GM23338 (cell line): ENCODE data around the gene CDC42BPA. TPM values are rescaled to one million over a fixed set of nuclear protein-coding genes. Genes with fewer than 3 reads are reported as not detected.

Experiments
- ATAC-seq: fragments of 200-7000 bp; cut with Tn5 transposase; 3 replicates; pipeline ENCODE4 v1.9.1; 2020
- DNase-seq: peaks from one replicate; pipeline ENCODE4 v3.0.0-alpha.2; 2015; ENCODE audit warnings: low spot score
- H2AFZ ChIP-seq: fragments of 200-600 bp; sonication (generic); 2 replicates; pipeline ENCODE4 v1.8.0; 2016; ENCODE audit warnings: antibody characterized with exemption, mild to moderate bottlenecking, moderate library complexity
- H3F3A ChIP-seq: fragments of 200-600 bp; sonication (generic); replicated peaks from 2 replicates; pipeline ENCODE4 v1.8.0; 2017; ENCODE audit warnings: antibody characterized with exemption, mixed run types, low read depth
- H3K27ac ChIP-seq: fragments of 200-600 bp; sonication (generic); 2 replicates; pipeline ENCODE4 v1.6.1; 2016; ENCODE audit warnings: low read depth
- H3K27me3 ChIP-seq: fragments of 200-600 bp; sonication (generic); 2 replicates; pipeline ENCODE4 v1.8.0; 2016; ENCODE audit warnings: mild to moderate bottlenecking, mixed run types, moderate library complexity; ENCODE audit not compliant: insufficient read depth
- H3K36me3 ChIP-seq: fragments of 200-600 bp; sonication (generic); 2 replicates; pipeline ENCODE4 v1.8.0; 2016; ENCODE audit warnings: mild to moderate bottlenecking; ENCODE audit not compliant: insufficient read depth
- H3K4me1 ChIP-seq: fragments of 200-600 bp; sonication (generic); 2 replicates; pipeline ENCODE4 v1.8.0; 2016; ENCODE audit warnings: mild to moderate bottlenecking, moderate library complexity; ENCODE audit not compliant: insufficient read depth
- H3K4me2 ChIP-seq: fragments of 200-600 bp; sonication (generic); 2 replicates; pipeline ENCODE4 v1.7.1; 2017; ENCODE audit warnings: mixed run types
- H3K4me3 ChIP-seq: fragments of 200-600 bp; sonication (generic); 2 replicates; pipeline ENCODE4 v1.6.1; 2016; ENCODE audit warnings: mixed run types
- H3K79me2 ChIP-seq: fragments of 200-600 bp; sonication (generic); replicated peaks from 2 replicates; pipeline ENCODE4 v1.8.0; 2017; ENCODE audit warnings: mild to moderate bottlenecking; ENCODE audit not compliant: insufficient read depth
- H3K9me2 ChIP-seq: fragments of 200-600 bp; sonication (generic); 2 replicates; pipeline ENCODE4 v1.8.0; 2017; ENCODE audit not compliant: insufficient read depth
- H4K20me1 ChIP-seq: fragments of 200-600 bp; sonication (generic); replicated peaks from 2 replicates; pipeline ENCODE4 v1.8.0; 2017; ENCODE audit warnings: mild to moderate bottlenecking; ENCODE audit not compliant: insufficient read depth
- H3K27ac Mint-ChIP-seq: 2 replicates; pipeline ENCODE4 v1.8.0; 2020; ENCODE audit warnings: inconsistent platforms, mild to moderate bottlenecking, moderate library complexity, mixed read lengths
- H3K27me3 Mint-ChIP-seq: 3 replicates; pipeline ENCODE4 v1.8.0; 2022; ENCODE audit warnings: low read depth, mild to moderate bottlenecking, moderate library complexity, mixed read lengths, inconsistent platforms; ENCODE audit not compliant: insufficient read depth, poor library complexity
- H3K36me3 Mint-ChIP-seq: 3 replicates; pipeline ENCODE4 v1.8.0; 2021; ENCODE audit warnings: low read depth, mild to moderate bottlenecking, inconsistent platforms, moderate library complexity, mixed read lengths
- H3K4me1 Mint-ChIP-seq: 3 replicates; pipeline ENCODE4 v1.8.0; 2020; ENCODE audit warnings: mild to moderate bottlenecking, inconsistent platforms, mixed read lengths
- H3K4me3 Mint-ChIP-seq: 3 replicates; pipeline ENCODE4 v1.8.0; 2021; ENCODE audit warnings: moderate library complexity, mild to moderate bottlenecking, inconsistent platforms, mixed read lengths
- H3K9me3 Mint-ChIP-seq: 3 replicates; pipeline ENCODE4 v1.8.0; 2020; ENCODE audit warnings: moderate library complexity, mild to moderate bottlenecking, inconsistent platforms, mixed read lengths
- EZH2phosphoT487 ChIP-seq: fragments of 200-600 bp; sonication (generic); IDR thresholded peaks from one replicate; pipeline ENCODE4 v1.8.1; 2018; ENCODE audit warnings: antibody characterized with exemption; ENCODE audit not compliant: unreplicated experiment
- JUNB ChIP-seq: IDR thresholded peaks from one replicate; pipeline ENCODE4 v1.6.1; 2016; ENCODE audit warnings: antibody characterized with exemption; ENCODE audit not compliant: unreplicated experiment
- NANOG ChIP-seq: IDR thresholded peaks from 2 replicates; pipeline ENCODE4 v1.6.1; 2016; ENCODE audit warnings: antibody characterized with exemption, borderline replicate concordance
- STAT1 ChIP-seq: IDR thresholded peaks from one replicate; pipeline ENCODE4 v1.6.1; 2016; ENCODE audit warnings: antibody characterized with exemption; ENCODE audit not compliant: unreplicated experiment
- ZNF114 ChIP-seq: fragments of 250-450 bp; sonication (Bioruptor Pico); IDR thresholded peaks from 2 replicates; pipeline ENCODE4 v1.5.0; 2020; ENCODE audit warnings: mild to moderate bottlenecking, moderate library complexity
- ZNF331 ChIP-seq: fragments of 250-450 bp; sonication (Bioruptor Pico); IDR thresholded peaks from 2 replicates; pipeline ENCODE4 v1.5.0; 2020; ENCODE audit warnings: low read depth, mild to moderate bottlenecking, moderate library complexity
- polyA plus RNA-seq: library from polyadenylated mRNA; unstranded; fragments of >200 nt; fragmentation: Nextera tagmentation; extraction: Ambion mirVana; gene quantifications from 2 replicates; pipeline ENCODE4 v1.2.1, GENCODE V29; 2016
- total RNA-seq: library from RNA; depleted of rRNA; stranded (reverse); fragments of >200 nt; shearing (Covaris generic); gene quantifications from 2 replicates; pipeline ENCODE4 v1.2.3, GENCODE V29; 2014
- TF ChIP-seq, protein P1 (sequence below): IDR thresholded peaks from 2 replicates; pipeline ENCODE4 v1.6.1; 2016; ENCODE audit warnings: antibody characterized with exemption
- TF ChIP-seq, protein P2 (sequence below): fragments of 250-450 bp; sonication (Bioruptor Pico); IDR thresholded peaks from 2 replicates; pipeline ENCODE4 v1.5.0; 2020; ENCODE audit warnings: mild to moderate bottlenecking, moderate library complexity
- TF ChIP-seq, protein P3 (sequence below), 2 experiments: fragments of 200-600 bp in 1 of 2; sonication (generic) in 1 of 2; conservative IDR thresholded peaks; 2 replicates each; pipeline versions ENCODE4 v1.5.1 to v1.6.1; 2016 to 2017; ENCODE audit warnings: antibody characterized with exemption in 2 of 2, low read depth in 2 of 2, mild to moderate bottlenecking in 2 of 2, moderate library complexity in 1 of 2

The CDC42BPA gene
- total and polyA plus RNA-seq, 2 experiments from 2014 or later, result 17.7 to 40.1 TPM

- Histone ChIP-seq H4K20me1 (no peaks in the 10 kb centered on the region; the same call in 1 of the 2 replicates), H3K79me2 (peaks cover 50% of the 10 kb centered on the region), H3K36me3 (no peaks in the 10 kb centered on the region), H3K4me3 (no peak overlapping the region), H3K4me2 (no peak overlapping the region), H3K27me3 (no peaks in the 10 kb centered on the region), H3K4me1 (no peaks in the 10 kb centered on the region), H3K27ac (no peak overlapping the region), H2AFZ (no peak overlapping the region), H3F3A (no peaks in the 10 kb centered on the region), H3K9me2 (no peaks in the 10 kb centered on the region)
- TF ChIP-seq, protein P1, sequence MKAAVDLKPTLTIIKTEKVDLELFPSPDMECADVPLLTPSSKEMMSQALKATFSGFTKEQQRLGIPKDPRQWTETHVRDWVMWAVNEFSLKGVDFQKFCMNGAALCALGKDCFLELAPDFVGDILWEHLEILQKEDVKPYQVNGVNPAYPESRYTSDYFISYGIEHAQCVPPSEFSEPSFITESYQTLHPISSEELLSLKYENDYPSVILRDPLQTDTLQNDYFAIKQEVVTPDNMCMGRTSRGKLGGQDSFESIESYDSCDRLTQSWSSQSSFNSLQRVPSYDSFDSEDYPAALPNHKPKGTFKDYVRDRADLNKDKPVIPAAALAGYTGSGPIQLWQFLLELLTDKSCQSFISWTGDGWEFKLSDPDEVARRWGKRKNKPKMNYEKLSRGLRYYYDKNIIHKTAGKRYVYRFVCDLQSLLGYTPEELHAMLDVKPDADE, result no peak
- TF ChIP-seq STAT1 (no peak), JUNB (no peak)
- TF ChIP-seq, protein P2, sequence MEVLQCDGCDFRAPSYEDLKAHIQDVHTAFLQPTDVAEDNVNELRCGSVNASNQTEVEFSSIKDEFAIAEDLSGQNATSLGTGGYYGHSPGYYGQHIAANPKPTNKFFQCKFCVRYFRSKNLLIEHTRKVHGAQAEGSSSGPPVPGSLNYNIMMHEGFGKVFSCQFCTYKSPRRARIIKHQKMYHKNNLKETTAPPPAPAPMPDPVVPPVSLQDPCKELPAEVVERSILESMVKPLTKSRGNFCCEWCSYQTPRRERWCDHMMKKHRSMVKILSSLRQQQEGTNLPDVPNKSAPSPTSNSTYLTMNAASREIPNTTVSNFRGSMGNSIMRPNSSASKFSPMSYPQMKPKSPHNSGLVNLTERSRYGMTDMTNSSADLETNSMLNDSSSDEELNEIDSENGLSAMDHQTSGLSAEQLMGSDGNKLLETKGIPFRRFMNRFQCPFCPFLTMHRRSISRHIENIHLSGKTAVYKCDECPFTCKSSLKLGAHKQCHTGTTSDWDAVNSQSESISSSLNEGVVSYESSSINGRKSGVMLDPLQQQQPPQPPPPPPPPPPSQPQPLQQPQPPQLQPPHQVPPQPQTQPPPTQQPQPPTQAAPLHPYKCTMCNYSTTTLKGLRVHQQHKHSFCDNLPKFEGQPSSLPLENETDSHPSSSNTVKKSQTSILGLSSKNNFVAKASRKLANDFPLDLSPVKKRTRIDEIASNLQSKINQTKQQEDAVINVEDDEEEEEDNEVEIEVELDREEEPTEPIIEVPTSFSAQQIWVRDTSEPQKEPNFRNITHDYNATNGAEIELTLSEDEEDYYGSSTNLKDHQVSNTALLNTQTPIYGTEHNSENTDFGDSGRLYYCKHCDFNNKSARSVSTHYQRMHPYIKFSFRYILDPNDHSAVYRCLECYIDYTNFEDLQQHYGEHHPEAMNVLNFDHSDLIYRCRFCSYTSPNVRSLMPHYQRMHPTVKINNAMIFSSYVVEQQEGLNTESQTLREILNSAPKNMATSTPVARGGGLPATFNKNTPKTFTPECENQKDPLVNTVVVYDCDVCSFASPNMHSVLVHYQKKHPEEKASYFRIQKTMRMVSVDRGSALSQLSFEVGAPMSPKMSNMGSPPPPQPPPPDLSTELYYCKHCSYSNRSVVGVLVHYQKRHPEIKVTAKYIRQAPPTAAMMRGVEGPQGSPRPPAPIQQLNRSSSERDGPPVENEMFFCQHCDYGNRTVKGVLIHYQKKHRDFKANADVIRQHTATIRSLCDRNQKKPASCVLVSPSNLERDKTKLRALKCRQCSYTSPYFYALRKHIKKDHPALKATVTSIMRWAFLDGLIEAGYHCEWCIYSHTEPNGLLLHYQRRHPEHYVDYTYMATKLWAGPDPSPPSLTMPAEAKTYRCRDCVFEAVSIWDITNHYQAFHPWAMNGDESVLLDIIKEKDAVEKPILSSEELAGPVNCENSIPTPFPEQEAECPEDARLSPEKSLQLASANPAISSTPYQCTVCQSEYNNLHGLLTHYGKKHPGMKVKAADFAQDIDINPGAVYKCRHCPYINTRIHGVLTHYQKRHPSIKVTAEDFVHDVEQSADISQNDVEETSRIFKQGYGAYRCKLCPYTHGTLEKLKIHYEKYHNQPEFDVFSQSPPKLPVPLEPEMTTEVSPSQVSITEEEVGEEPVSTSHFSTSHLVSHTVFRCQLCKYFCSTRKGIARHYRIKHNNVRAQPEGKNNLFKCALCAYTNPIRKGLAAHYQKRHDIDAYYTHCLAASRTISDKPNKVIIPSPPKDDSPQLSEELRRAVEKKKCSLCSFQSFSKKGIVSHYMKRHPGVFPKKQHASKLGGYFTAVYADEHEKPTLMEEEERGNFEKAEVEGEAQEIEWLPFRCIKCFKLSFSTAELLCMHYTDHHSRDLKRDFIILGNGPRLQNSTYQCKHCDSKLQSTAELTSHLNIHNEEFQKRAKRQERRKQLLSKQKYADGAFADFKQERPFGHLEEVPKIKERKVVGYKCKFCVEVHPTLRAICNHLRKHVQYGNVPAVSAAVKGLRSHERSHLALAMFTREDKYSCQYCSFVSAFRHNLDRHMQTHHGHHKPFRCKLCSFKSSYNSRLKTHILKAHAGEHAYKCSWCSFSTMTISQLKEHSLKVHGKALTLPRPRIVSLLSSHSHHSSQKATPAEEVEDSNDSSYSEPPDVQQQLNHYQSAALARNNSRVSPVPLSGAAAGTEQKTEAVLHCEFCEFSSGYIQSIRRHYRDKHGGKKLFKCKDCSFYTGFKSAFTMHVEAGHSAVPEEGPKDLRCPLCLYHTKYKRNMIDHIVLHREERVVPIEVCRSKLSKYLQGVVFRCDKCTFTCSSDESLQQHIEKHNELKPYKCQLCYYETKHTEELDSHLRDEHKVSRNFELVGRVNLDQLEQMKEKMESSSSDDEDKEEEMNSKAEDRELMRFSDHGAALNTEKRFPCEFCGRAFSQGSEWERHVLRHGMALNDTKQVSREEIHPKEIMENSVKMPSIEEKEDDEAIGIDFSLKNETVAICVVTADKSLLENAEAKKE (CRISPR knock-in tag), result no peak
- DNase-seq, result no peak
- ATAC-seq, result peak; percentile 42; the same call in 2 of the 3 replicates
- H3K9me3 Mint-ChIP-seq, result peaks cover 35% of the 10 kb centered on the region
- H3K27me3 Mint-ChIP-seq, result peaks cover 9% of the 10 kb centered on the region
- peaks cover 16% of the 10 kb centered on the region for H3K4me1 Mint-ChIP-seq
- peaks cover 38% of the 10 kb centered on the region for H3K36me3 Mint-ChIP-seq
- no peak overlapping the region for H3K27ac Mint-ChIP-seq
- H3K4me3 Mint-ChIP-seq, result no peak overlapping the region
Measured at GRCh38 chr1:226953175-226953800, 365.0 kb downstream of the CDC42BPA start.

- ATAC-seq, result no peak
- Histone ChIP-seq H3K9me2 (no peaks in the 10 kb centered on the region), H3K79me2 (peaks cover 61% of the 10 kb centered on the region), H3K4me2 (no peak overlapping the region), H2AFZ (no peak overlapping the region), H3K27ac (no peak overlapping the region), H3K4me3 (no peak overlapping the region), H3K4me1 (no peaks in the 10 kb centered on the region), H4K20me1 (peaks cover 3% of the 10 kb centered on the region; the same call in 1 of the 2 replicates), H3K27me3 (no peaks in the 10 kb centered on the region), H3K36me3 (no peaks in the 10 kb centered on the region), H3F3A (no peaks in the 10 kb centered on the region)
- DNase-seq, result no peak
- Mint-ChIP-seq H3K27ac (no peak overlapping the region), H3K36me3 (peaks cover 31% of the 10 kb centered on the region), H3K9me3 (peaks cover 29% of the 10 kb centered on the region), H3K27me3 (peaks cover 9% of the 10 kb centered on the region), H3K4me3 (no peak overlapping the region), H3K4me1 (peaks cover 16% of the 10 kb centered on the region)
- TF ChIP-seq NANOG, result no peak
- no peak for TF ChIP-seq ZNF114 (CRISPR knock-in tag)
- TF ChIP-seq EZH2phosphoT487, result no peak
- TF ChIP-seq, protein P3, sequence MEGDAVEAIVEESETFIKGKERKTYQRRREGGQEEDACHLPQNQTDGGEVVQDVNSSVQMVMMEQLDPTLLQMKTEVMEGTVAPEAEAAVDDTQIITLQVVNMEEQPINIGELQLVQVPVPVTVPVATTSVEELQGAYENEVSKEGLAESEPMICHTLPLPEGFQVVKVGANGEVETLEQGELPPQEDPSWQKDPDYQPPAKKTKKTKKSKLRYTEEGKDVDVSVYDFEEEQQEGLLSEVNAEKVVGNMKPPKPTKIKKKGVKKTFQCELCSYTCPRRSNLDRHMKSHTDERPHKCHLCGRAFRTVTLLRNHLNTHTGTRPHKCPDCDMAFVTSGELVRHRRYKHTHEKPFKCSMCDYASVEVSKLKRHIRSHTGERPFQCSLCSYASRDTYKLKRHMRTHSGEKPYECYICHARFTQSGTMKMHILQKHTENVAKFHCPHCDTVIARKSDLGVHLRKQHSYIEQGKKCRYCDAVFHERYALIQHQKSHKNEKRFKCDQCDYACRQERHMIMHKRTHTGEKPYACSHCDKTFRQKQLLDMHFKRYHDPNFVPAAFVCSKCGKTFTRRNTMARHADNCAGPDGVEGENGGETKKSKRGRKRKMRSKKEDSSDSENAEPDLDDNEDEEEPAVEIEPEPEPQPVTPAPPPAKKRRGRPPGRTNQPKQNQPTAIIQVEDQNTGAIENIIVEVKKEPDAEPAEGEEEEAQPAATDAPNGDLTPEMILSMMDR (conservative IDR thresholded peaks at IDR 0.05; ENCODE audit: low read depth in 2 of 2), result no peak
- no peak for TF ChIP-seq ZNF331
- TF ChIP-seq, protein P1, result no peak
Measured at GRCh38 chr1:226952118-226952441, 366.2 kb downstream of the CDC42BPA start.
